DOHH2 (cell line): Measurements from ENCODE around the gene CEMIP.

Experiments used
- H3F3A ChIP-seq: fragments of 200-600 bp; sonication (generic), shearing (Covaris generic); 2 replicates; pipeline ENCODE4 v1.6.0; 2016; ENCODE audit warnings: antibody characterized with exemption, mild to moderate bottlenecking; ENCODE audit not compliant: control insufficient read depth, insufficient read depth
- H3K27ac ChIP-seq: fragments of 200-600 bp; sonication (generic); 2 replicates; pipeline ENCODE4 v1.5.1; 2014; ENCODE audit warnings: low read depth, mild to moderate bottlenecking, low read length, moderate library complexity
- H3K27me3 ChIP-seq: fragments of 200-600 bp; sonication (generic); 2 replicates; pipeline ENCODE4 v1.6.1; 2014; ENCODE audit warnings: mild to moderate bottlenecking, low read length, mixed read lengths; ENCODE audit not compliant: control insufficient read depth
- H3K36me3 ChIP-seq: fragments of 200-600 bp; sonication (generic); 2 replicates; pipeline ENCODE4 v1.6.1; 2014; ENCODE audit warnings: mild to moderate bottlenecking, low read length, moderate library complexity, mixed read lengths; ENCODE audit not compliant: control insufficient read depth
- H3K4me1 ChIP-seq: fragments of 200-600 bp; sonication (generic); 2 replicates; pipeline ENCODE4 v1.6.1; 2014; ENCODE audit warnings: mild to moderate bottlenecking, low read length, mixed read lengths; ENCODE audit not compliant: control insufficient read depth
- H3K4me2 ChIP-seq: fragments of 200-600 bp; sonication (generic); 2 replicates; pipeline ENCODE4 v1.6.0; 2014; ENCODE audit warnings: mild to moderate bottlenecking, low read length, moderate library complexity
- H3K4me3 ChIP-seq: fragments of 200-600 bp; sonication (generic); 2 replicates; pipeline ENCODE4 v1.5.1; 2014; ENCODE audit warnings: mild to moderate bottlenecking, low read length, mixed read lengths
- H3K79me2 ChIP-seq: fragments of 200-600 bp; sonication (generic); 2 replicates; pipeline ENCODE4 v1.6.1; 2014; ENCODE audit warnings: mild to moderate bottlenecking, low read length, mixed read lengths; ENCODE audit not compliant: control insufficient read depth
- H3K9me2 ChIP-seq: fragments of 200-600 bp; sonication (generic); replicated peaks from 2 replicates; pipeline ENCODE4 v1.6.1; 2014; ENCODE audit warnings: mild to moderate bottlenecking, low read length, mixed read lengths; ENCODE audit not compliant: control insufficient read depth
- H3K9me3 ChIP-seq: fragments of 200-600 bp; sonication (generic); 2 replicates; pipeline ENCODE4 v1.6.1; 2014; ENCODE audit warnings: antibody characterized with exemption, low read length, mixed read lengths; ENCODE audit not compliant: control insufficient read depth, insufficient read depth
- H4K20me1 ChIP-seq: fragments of 200-600 bp; sonication (generic); 2 replicates; pipeline ENCODE4 v1.6.0; 2014; ENCODE audit warnings: low read depth, mild to moderate bottlenecking, antibody characterized with exemption, low read length, moderate library complexity; ENCODE audit not compliant: control insufficient read depth, insufficient read depth
- EZH2phosphoT487 ChIP-seq: fragments of 200-600 bp; sonication (generic); IDR thresholded peaks from 2 replicates; pipeline ENCODE4 v1.6.1; 2017; ENCODE audit warnings: borderline replicate concordance, mild to moderate bottlenecking, antibody characterized with exemption, low read length, moderate library complexity, mixed read lengths
- TF ChIP-seq, protein P1 (sequence below): fragments of 200-600 bp; sonication (generic); IDR thresholded peaks from one replicate; pipeline ENCODE4 v1.5.1; 2014; ENCODE audit warnings: antibody characterized with exemption, mild to moderate bottlenecking, low read depth, low read length; ENCODE audit not compliant: poor library complexity, severe bottlenecking

Gene CEMIP

DNA sequence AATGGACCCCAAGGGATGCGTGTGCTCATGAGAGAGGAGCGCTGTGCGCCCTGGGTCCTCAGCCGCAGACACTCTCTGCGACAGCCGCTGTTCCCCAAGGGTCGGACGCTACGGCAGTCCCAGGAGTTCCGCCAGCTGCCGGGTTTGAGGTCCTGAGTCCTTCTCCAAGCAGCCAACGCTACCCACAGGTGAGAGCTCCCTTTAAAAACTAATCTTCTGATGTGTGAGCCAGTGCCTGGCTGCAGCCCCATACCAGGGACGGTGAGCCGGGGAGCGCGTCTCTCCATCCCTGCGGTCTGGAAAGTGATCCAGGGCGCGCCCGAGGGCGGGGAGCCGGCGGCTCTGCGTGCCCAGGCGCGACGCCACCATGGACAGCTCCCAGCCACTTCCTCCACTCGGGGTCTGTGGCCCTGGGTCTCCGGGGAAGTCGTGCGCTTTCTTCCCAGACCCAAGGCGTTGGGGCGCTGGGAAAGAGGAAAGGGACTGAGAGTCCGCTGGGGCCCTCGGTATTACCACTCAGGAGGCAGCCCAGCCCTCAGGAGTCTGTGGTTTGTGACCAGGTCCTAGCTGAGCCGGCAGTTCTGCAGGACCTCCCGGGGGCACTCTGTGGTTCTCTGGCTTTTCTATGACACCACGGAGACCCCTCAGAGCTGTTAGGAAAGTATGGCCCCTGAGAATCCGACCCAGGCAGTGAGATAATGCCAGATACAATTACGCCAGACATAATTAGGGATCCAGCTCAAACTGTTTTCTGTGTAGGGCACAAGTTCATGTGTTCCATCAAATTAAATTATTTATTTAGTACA, 1.4 kb downstream of the CEMIP start:
- TF ChIP-seq, protein P1, sequence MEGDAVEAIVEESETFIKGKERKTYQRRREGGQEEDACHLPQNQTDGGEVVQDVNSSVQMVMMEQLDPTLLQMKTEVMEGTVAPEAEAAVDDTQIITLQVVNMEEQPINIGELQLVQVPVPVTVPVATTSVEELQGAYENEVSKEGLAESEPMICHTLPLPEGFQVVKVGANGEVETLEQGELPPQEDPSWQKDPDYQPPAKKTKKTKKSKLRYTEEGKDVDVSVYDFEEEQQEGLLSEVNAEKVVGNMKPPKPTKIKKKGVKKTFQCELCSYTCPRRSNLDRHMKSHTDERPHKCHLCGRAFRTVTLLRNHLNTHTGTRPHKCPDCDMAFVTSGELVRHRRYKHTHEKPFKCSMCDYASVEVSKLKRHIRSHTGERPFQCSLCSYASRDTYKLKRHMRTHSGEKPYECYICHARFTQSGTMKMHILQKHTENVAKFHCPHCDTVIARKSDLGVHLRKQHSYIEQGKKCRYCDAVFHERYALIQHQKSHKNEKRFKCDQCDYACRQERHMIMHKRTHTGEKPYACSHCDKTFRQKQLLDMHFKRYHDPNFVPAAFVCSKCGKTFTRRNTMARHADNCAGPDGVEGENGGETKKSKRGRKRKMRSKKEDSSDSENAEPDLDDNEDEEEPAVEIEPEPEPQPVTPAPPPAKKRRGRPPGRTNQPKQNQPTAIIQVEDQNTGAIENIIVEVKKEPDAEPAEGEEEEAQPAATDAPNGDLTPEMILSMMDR: no peak
- no peak for TF ChIP-seq EZH2phosphoT487
- no peaks in the 10 kb centered on the region for H3K36me3 ChIP-seq
- no peaks in the 10 kb centered on the region for H3F3A ChIP-seq
- no peaks in the 10 kb centered on the region for H3K79me2 ChIP-seq
- no peaks in the 10 kb centered on the region for H4K20me1 ChIP-seq
- no peak overlapping the region for H3K4me3 ChIP-seq
- H3K27ac ChIP-seq: no peak overlapping the region
- H3K4me2 ChIP-seq: no peak overlapping the region
- H3K9me3 ChIP-seq: no peaks in the 10 kb centered on the region
- H3K9me2 ChIP-seq: no peaks in the 10 kb centered on the region
- H3K27me3 ChIP-seq: peaks cover 32% of the 10 kb centered on the region
- H3K4me1 ChIP-seq: no peaks in the 10 kb centered on the region

GRCh38 chr15:80783260-80783659, 4.1 kb downstream of the CEMIP start:
- Histone ChIP-seq H3K79me2 (no peaks in the 10 kb centered on the region), H3K27ac (no peak overlapping the region), H3K4me3 (no peak overlapping the region), H3F3A (no peaks in the 10 kb centered on the region), H3K9me3 (no peaks in the 10 kb centered on the region), H4K20me1 (no peaks in the 10 kb centered on the region), H3K27me3 (peaks cover 28% of the 10 kb centered on the region), H3K4me1 (no peaks in the 10 kb centered on the region), H3K36me3 (no peaks in the 10 kb centered on the region), H3K4me2 (no peak overlapping the region), H3K9me2 (no peaks in the 10 kb centered on the region)
- TF ChIP-seq EZH2phosphoT487: no peak
- TF ChIP-seq, protein P1: no peak

GRCh38 chr15:80785335-80785734, 6.2 kb downstream of the CEMIP start:
- no peak overlapping the region for H3K4me2 ChIP-seq
- TF ChIP-seq EZH2phosphoT487: no peak
- TF ChIP-seq, protein P1: no peak
- no peaks in the 10 kb centered on the region for H3K79me2 ChIP-seq
- no peak overlapping the region for H3K27ac ChIP-seq
- no peaks in the 10 kb centered on the region for H4K20me1 ChIP-seq
- H3K4me3 ChIP-seq: no peak overlapping the region
- H3F3A ChIP-seq: no peaks in the 10 kb centered on the region
- no peaks in the 10 kb centered on the region for H3K9me2 ChIP-seq
- H3K4me1 ChIP-seq: no peaks in the 10 kb centered on the region
- H3K27me3 ChIP-seq: peaks cover 25% of the 10 kb centered on the region
- H3K9me3 ChIP-seq: no peaks in the 10 kb centered on the region
- H3K36me3 ChIP-seq: no peaks in the 10 kb centered on the region
